ENCODE measurements around the gene CAPN10. TPM values are rescaled to one million over a fixed set of nuclear protein-coding genes. Genes with fewer than 3 reads are reported as not detected.
A peak's percentile ranks its signal among the peaks of the same experiment; 100 is the strongest.

Gene CAPN10
- total RNA-seq, 4 donors from 2014 or later = 9.9 to 23.3 (median 13.7) TPM

- no peaks in the 10 kb centered on the region for H3K27me3 ChIP-seq
- H3K4me1 ChIP-seq = peaks cover 41 to 74% (median 43%) of the 10 kb centered on the region in 3 donors
- WGBS, 2 donors = 65 to 86% methylated on average over 2 to 3 of the region's 4 CpGs
- H3K9me3 ChIP-seq = no peaks in the 10 kb centered on the region
- H3K27ac ChIP-seq = peak overlapping the region; percentile 17 to 98 (median 96)
- peaks cover 0 to 15% (median 0%) of the 10 kb centered on the region in 3 donors for H3K36me3 ChIP-seq
- TF ChIP-seq POLR2A (IDR thresholded peaks at IDR 0.05) (peak in 1 of 4 donors; percentile 38), CTCF (IDR thresholded peaks at IDR 0.05) (no peak)
- intact Hi-C loops (cut with DNase I) = no loop called here
- H3K4me3 ChIP-seq = peak overlapping the region in 2 of 4 donors; percentile 95 to 99
- no peak for DNase-seq
These were observed 2.0 kb upstream of the CAPN10 start for GRCh38 chr2:240584486-240585031.

GRCh38 chr2:240585101-240585500 is 1.4 kb upstream of the CAPN10 start:
- H3K27me3 ChIP-seq = no peaks in the 10 kb centered on the region
- intact Hi-C loops (cut with DNase I) = no loop called here
- H3K4me1 ChIP-seq = peaks cover 36 to 73% (median 37%) of the 10 kb centered on the region in 3 donors
- no peak for TF ChIP-seq POLR2A (IDR thresholded peaks at IDR 0.05)
- TF ChIP-seq CTCF (IDR thresholded peaks at IDR 0.05) = no peak
- no peak for DNase-seq
- peak overlapping the region; percentile 89 to 98 (median 96) for H3K27ac ChIP-seq
- peak overlapping the region; percentile 85 to 99 (median 96) for H3K4me3 ChIP-seq
- H3K9me3 ChIP-seq = no peaks in the 10 kb centered on the region
- H3K36me3 ChIP-seq = peaks cover 0 to 21% (median 0%) of the 10 kb centered on the region in 3 donors
- 37 to 60% methylated on average over 2 to 4 of the region's 6 CpGs for WGBS, 2 donors

DNA sequence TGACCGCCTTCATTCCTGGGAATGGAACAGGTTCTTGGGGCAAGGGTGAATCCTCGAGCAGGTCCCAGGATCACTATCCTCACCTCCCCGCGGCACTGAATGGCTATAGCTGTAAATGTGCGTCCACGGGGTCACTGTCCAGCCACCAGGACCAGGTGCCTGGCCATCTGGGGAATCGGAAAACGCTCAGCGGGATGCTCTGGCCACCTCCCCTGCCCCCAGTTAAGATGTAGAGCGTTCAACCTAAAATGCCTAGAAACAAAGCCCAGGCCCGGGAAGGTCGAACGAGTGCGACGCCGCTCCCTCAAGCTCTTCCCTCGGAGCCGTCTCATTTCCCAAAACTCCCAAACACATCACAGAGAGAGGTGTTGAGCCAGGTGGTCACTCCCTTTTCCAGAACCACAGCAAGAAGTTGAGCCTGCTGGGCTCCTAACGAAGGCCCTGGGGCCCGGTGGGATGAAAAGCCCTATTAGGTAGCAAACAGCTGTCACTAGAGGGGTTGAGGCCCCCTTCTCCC is 795 bp upstream of the CAPN10 start:
- H3K9me3 ChIP-seq = no peaks in the 10 kb centered on the region
- H3K4me1 ChIP-seq = peaks cover 30 to 67% (median 31%) of the 10 kb centered on the region in 3 donors
- TF ChIP-seq CTCF (IDR thresholded peaks at IDR 0.05) (no peak), POLR2A (IDR thresholded peaks at IDR 0.05) (no peak)
- H3K27ac ChIP-seq = peak overlapping the region; percentile 89 to 98 (median 96)
- WGBS, 2 donors = 4% methylated on average over 9 to 10 of the region's 20 CpGs
- no peaks in the 10 kb centered on the region for H3K27me3 ChIP-seq
- no peak for DNase-seq
- peaks cover 0 to 27% (median 0%) of the 10 kb centered on the region in 3 donors for H3K36me3 ChIP-seq
- H3K4me3 ChIP-seq = peak overlapping the region; percentile 85 to 99 (median 96)
- intact Hi-C loops (cut with DNase I) = no loop called here

DNA sequence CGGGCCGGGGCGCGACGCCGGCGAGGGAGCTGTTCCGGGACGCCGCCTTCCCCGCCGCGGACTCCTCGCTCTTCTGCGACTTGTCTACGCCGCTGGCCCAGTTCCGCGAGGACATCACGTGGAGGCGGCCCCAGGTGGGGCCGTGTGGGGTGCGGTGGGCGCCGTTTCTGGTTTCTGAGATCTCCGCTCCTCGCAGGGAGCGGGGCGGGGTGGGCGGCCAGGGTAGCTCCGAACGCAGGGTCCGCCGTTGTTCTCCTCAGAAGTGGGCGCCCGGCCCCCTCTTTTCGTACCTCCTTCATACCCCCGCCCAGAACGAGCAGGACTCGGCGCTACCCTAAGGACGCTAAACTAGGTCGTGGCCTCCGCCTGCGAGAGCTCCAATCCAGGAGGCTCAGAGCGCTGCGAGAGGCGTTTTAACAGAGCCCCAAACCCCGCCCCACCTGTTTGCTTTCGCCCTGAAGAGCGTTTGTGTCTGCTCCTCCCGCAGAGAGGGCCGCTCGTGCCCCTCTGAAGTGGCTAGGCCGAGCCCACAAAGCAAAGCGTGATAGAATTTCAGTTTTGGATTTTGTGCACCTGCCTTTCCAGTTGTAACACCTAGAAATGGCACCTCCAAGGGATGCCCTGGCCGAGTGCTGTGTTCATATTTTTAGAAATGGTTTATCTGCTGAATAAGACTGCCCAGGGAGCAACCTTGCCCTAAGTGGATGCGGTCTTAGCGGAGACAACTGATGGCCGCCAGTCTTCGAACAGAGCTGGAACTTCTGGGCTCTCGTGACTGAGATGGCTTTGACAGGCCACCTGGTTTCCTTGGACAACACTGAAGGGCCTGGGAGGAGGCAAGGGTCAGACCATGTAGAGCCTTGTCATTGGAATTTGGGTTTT is 626 bp downstream of the CAPN10 start:
- Histone ChIP-seq H3K9me3 (no peaks in the 10 kb centered on the region), H3K27ac (peak overlapping the region; percentile 89 to 98 (median 96)), H3K27me3 (no peaks in the 10 kb centered on the region), H3K4me3 (peak overlapping the region; percentile 85 to 99 (median 96)), H3K4me1 (peaks cover 30 to 65% (median 31%) of the 10 kb centered on the region in 3 donors), H3K36me3 (peaks cover 0 to 32% (median 0%) of the 10 kb centered on the region in 3 donors)
- no peak for DNase-seq
- TF ChIP-seq POLR2A (IDR thresholded peaks at IDR 0.05) (no peak), CTCF (IDR thresholded peaks at IDR 0.05) (no peak)
- intact Hi-C loops (cut with DNase I) = no loop called here
- 7 to 10% methylated on average over 14 to 22 of the region's 62 CpGs for WGBS, 2 donors
